Measurements from ENCODE around the gene PRKN.

Gene PRKN

DNA sequence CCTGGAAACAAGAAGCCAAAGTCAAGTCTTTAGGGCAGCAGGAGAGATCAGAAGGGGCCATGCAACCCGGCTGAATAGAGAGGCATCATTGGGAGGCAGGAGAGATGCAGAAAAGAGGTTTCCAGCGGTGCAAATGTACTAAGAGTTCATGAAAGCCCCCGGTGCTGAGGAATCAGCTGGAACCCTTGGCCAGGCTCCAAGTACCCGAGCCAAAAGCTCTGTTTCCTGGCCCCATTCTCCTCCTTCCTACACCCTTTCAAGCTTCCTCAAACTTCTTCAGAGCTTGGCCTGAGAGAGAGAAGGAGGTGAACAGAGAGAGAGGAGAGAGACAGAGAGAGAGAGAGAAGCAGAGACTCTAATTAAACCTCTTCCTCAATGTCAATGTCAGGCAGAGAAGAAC lies 433.5 kb downstream of the PRKN start:
- Histone ChIP-seq H3K4me3 (replicated peaks; ENCODE audit: insufficient read depth, low read length) (no peak overlapping the region), H3K27me3 (ENCODE audit: insufficient read depth, poor library complexity, severe bottlenecking) (peaks cover 2% of the 10 kb centered on the region), H3K27ac (replicated peaks) (no peak overlapping the region)
- no peak for TF ChIP-seq SPI1 (IDR thresholded peaks at IDR 0.05; ENCODE audit: borderline replicate concordance, low read depth)
- TF ChIP-seq GABPA (IDR thresholded peaks at IDR 0.05; ENCODE audit: low read depth): no peak
- TF ChIP-seq POLR2AphosphoS5 (IDR thresholded peaks at IDR 0.05; ENCODE audit: low read depth): no peak
- TF ChIP-seq REST (IDR thresholded peaks at IDR 0.05; ENCODE audit: insufficient replicate concordance, low read depth): no peak
- TF ChIP-seq, protein P1, sequence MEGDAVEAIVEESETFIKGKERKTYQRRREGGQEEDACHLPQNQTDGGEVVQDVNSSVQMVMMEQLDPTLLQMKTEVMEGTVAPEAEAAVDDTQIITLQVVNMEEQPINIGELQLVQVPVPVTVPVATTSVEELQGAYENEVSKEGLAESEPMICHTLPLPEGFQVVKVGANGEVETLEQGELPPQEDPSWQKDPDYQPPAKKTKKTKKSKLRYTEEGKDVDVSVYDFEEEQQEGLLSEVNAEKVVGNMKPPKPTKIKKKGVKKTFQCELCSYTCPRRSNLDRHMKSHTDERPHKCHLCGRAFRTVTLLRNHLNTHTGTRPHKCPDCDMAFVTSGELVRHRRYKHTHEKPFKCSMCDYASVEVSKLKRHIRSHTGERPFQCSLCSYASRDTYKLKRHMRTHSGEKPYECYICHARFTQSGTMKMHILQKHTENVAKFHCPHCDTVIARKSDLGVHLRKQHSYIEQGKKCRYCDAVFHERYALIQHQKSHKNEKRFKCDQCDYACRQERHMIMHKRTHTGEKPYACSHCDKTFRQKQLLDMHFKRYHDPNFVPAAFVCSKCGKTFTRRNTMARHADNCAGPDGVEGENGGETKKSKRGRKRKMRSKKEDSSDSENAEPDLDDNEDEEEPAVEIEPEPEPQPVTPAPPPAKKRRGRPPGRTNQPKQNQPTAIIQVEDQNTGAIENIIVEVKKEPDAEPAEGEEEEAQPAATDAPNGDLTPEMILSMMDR (IDR thresholded peaks at IDR 0.05; ENCODE audit: insufficient read depth, low read length): no peak
- DNase-seq (ENCODE audit: low read depth in 1 of 2, low spot score in 1 of 2): no peak

DNA sequence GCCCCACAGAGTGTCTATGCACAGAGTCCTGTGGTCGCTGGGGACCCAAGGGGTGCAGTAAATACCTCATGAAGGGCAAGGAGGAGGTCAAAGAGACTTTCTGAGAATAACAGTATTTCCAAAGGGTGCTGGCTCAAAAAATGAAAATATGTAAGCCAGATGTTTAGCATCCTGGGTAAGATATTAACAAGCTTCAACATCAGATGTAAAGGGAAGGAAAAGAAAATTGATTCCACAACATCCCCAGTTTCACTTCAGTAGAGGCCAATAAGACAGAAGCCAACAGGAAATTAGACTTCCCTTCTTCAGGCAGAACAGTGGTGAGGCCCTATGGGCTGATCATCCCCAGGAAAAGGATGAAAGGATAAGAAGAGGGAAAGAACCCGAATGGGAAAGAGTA lies 434.7 kb downstream of the PRKN start:
- no peak overlapping the region for H3K27ac ChIP-seq (replicated peaks)
- DNase-seq (ENCODE audit: low read depth in 1 of 2, low spot score in 1 of 2): no peak
- TF ChIP-seq, protein P1 (IDR thresholded peaks at IDR 0.05; ENCODE audit: insufficient read depth, low read length): no peak
- TF ChIP-seq POLR2AphosphoS5 (IDR thresholded peaks at IDR 0.05; ENCODE audit: low read depth) (no peak), GABPA (IDR thresholded peaks at IDR 0.05; ENCODE audit: low read depth) (no peak), SPI1 (IDR thresholded peaks at IDR 0.05; ENCODE audit: borderline replicate concordance, low read depth) (no peak), REST (IDR thresholded peaks at IDR 0.05; ENCODE audit: insufficient replicate concordance, low read depth) (no peak)
- peaks cover 2% of the 10 kb centered on the region for H3K27me3 ChIP-seq (ENCODE audit: insufficient read depth, poor library complexity, severe bottlenecking)
- H3K4me3 ChIP-seq (replicated peaks; ENCODE audit: insufficient read depth, low read length): no peak overlapping the region

DNA sequence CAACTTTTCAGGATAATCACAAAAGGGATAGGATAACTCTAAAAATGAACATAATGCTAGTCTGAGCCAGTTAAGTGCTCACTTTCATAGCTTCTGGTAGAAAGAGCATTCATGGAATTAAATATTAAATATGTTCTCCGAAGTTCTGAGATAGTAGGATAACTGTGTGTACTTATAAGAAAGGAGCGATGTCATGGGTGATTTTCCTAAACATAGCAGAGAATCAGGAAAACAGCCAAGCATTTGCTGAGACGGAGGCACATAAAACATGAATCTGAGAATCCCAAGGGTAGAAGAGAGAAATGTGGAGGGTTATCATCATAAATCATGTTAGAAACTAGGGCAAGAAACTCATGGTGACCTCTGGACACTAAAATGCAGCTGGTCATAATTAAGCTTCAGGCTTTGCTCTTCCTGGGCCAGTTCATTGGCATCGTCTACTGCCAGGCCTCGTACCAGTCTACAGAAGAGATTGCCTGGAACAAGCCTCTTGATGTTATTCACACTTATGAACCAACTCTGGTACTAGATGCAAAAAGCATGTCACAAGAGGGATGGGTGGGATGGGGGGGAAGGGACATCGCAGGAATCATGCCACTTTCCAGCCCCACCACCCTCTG lies 436.6 kb downstream of the PRKN start:
- TF ChIP-seq GABPA (IDR thresholded peaks at IDR 0.05; ENCODE audit: low read depth) (no peak), REST (IDR thresholded peaks at IDR 0.05; ENCODE audit: insufficient replicate concordance, low read depth) (no peak), SPI1 (IDR thresholded peaks at IDR 0.05; ENCODE audit: borderline replicate concordance, low read depth) (no peak), POLR2AphosphoS5 (IDR thresholded peaks at IDR 0.05; ENCODE audit: low read depth) (no peak)
- TF ChIP-seq, protein P1 (IDR thresholded peaks at IDR 0.05; ENCODE audit: insufficient read depth, low read length): no peak
- no peak overlapping the region for H3K27ac ChIP-seq (replicated peaks)
- H3K4me3 ChIP-seq (replicated peaks; ENCODE audit: insufficient read depth, low read length): no peak overlapping the region
- H3K27me3 ChIP-seq (ENCODE audit: insufficient read depth, poor library complexity, severe bottlenecking): no peaks in the 10 kb centered on the region
- no peak for DNase-seq (ENCODE audit: low read depth in 1 of 2, low spot score in 1 of 2)
